Heart left ventricle (tissue), 16 donors: ENCODE results near the gene MTREX. TPM values are rescaled to one million over a fixed set of nuclear protein-coding genes. Genes with fewer than 3 reads are reported as not detected.

Experiments used
- ATAC-seq, 4 donors: fragments of 200-7000 bp; cut with Tn5 transposase; one replicate each; pipeline ENCODE4 v1.9.1; 2020 to 2022; ENCODE audit warnings: moderate library complexity in 4 of 4, mild to moderate bottlenecking in 3 of 4, moderate number of reproducible peaks in 1 of 4
- DNase-seq, 5 donors: peaks; one replicate each; pipeline ENCODE4 v3.0.0-alpha.2; 2020
- H3K27ac ChIP-seq, 12 donors: fragments of 200-600 bp; sonication (generic) in 4 of 12; one replicate each; pipeline versions ENCODE4 v1.5.0 to v1.8.0; 2016 to 2022; ENCODE audit warnings: mild to moderate bottlenecking in 2 of 12
- H3K27me3 ChIP-seq, 9 donors: fragments of 200-600 bp; sonication (generic) in 2 of 9; one replicate each; pipeline versions ENCODE4 v1.5.1 to v1.8.0; 2016 to 2022; ENCODE audit warnings: mild to moderate bottlenecking in 3 of 9
- H3K36me3 ChIP-seq, 9 donors: fragments of 200-600 bp; sonication (generic) in 2 of 9; one replicate each; pipeline versions ENCODE4 v1.5.0 to v1.8.0; 2018 to 2022; ENCODE audit warnings: mild to moderate bottlenecking in 2 of 9
- H3K4me1 ChIP-seq, 12 donors: fragments of 200-600 bp; sonication (generic) in 4 of 12; one replicate each; pipeline versions ENCODE4 v1.5.0 to v1.8.0; 2016 to 2022; ENCODE audit warnings: mild to moderate bottlenecking in 3 of 12
- H3K4me3 ChIP-seq, 12 donors: fragments of 200-600 bp; sonication (generic) in 4 of 12; one replicate each; pipeline versions ENCODE4 v1.5.0 to v1.8.0; 2017 to 2022; ENCODE audit warnings: mild to moderate bottlenecking in 9 of 12, moderate library complexity in 4 of 12
- H3K9me3 ChIP-seq, 12 donors: fragments of 200-600 bp; sonication (generic) in 4 of 12; one replicate each; pipeline versions ENCODE4 v1.5.0 to v1.8.0; 2016 to 2022; ENCODE audit warnings: mild to moderate bottlenecking in 1 of 12
- POLR2A ChIP-seq, 2 donors: fragments of 450-650 bp; IDR thresholded peaks; one replicate each; pipeline ENCODE4 v1.6.1; 2017; ENCODE audit warnings: antibody characterized with exemption in 2 of 2, mild to moderate bottlenecking in 2 of 2, moderate library complexity in 2 of 2
- WGBS, 4 donors: extraction: QIAGEN DNeasy Blood & Tissue Kit in 2 of 4; methylation state at CpG; one replicate each; pipeline versions ENCODE4 v1.1.5 to v1.1.7; 2013 to 2018; 5-methylcytosine and 5-hydroxymethylcytosine counted together
- intact Hi-C, 10 donors: fragments of 100-400 bp; cut with DNase I; formaldehyde crosslinking; loops; one replicate each; pipeline versions ENCODE4 v1.11.1 to v1.14.2; 2022
- polyA plus RNA-seq, 2 donors: library from polyadenylated mRNA; stranded (reverse); fragments of 200-250 nt; gene quantifications; one replicate each; pipeline ENCODE4 v1.2.3, GENCODE V29; 2013
- total RNA-seq, 9 donors: library from RNA; depleted of rRNA in 2 of 9; stranded (reverse); fragments of >200 nt in 2 of 9; fragmentation: NEBNext Ultra II Directional in 3 of 9; extraction: Animal tissue kit (Norgen Biotek cat#: 25700) in 3 of 9; gene quantifications; one replicate each; pipeline versions ENCODE4 v1.1.0 to v1.2.4, GENCODE V29; 2016 to 2023
- TF ChIP-seq, protein P1 (sequence below), 12 donors: fragments of 200-600 bp; sonication (generic) in 4 of 12; IDR thresholded peaks; one replicate each; pipeline versions ENCODE4 v1.5.0 to v1.8.0; 2018 to 2022; ENCODE audit warnings: antibody characterized with exemption in 12 of 12, mild to moderate bottlenecking in 5 of 12
- donor health status: ischemic (EF 13 %, LVEDD 7.1; RV severe dilation, severe dysfunction).
- donor health status: healthy with polysubstance abuse.
- donor health status: DM: no; HTN: yes; CAD: no.
- donor health status: DM: no; HTN: no; CAD: no.
- donor health status: ischemic (EF 25% LVEDD 6.9; RV normal size, moderate dysfunction).
- donor health status: ischemic (EF 25% LVEDD 5.7; RV mildly dilated, moderate dysfunction).
- donor health status: healthy.
- donor health status: DM: yes; HTN: yes; CAD: no.
- donor health status: ischemic (EF 35%, LVEDD 5.7; RV mildly dilated, moderate dysfunction).
- donor health status: nonischemic (EF 11% LVEDD 7.7; RV severe dilation, severe dysfunction).
- donor health status: DM: yes; HTN: yes; CAD: no.
- donor health status: PGD.
- donor health status: ischemic (EF 29% LVEDD 5.4; RV normal size, mild dysfunction).
- donor health status: nonischemic (EF 23%, LVEDD 6.1; RV moderate dilation, normal function).

MTREX gene
- total and polyA plus RNA-seq, 11 donors: 18.4 to 68.8 (median 57.3) TPM

DNA sequence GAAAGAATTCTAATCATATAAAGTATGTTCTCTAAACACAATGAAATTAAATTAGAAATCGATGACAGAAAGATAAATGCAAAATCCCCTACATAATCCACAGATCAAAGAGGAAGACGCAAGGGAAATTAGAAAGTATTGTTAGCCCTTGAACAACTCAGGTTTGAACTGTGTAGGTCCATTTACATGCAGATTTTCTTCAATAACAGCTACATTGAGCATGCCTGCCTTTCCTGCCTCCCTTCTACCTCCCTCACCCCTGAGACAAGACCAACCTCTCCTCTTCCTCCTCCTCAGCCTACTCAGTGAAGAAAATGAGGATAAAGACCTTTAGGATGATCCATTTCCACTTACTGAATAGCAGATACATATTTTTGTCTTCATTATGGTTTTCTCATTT, 151.8 kb downstream of the MTREX start:
- ATAC-seq (no peak), DNase-seq (no peak)
- Histone ChIP-seq H3K27me3 (no peaks in the 10 kb centered on the region), H3K36me3 (peaks cover 0 to 34% (median 12%) of the 10 kb centered on the region in 9 donors), H3K9me3 (no peaks in the 10 kb centered on the region), H3K4me3 (no peak overlapping the region), H3K4me1 (peaks cover 0 to 34% (median 8%) of the 10 kb centered on the region in 12 donors), H3K27ac (no peak overlapping the region)
- no peak for TF ChIP-seq POLR2A (IDR thresholded peaks at IDR 0.05)
- TF ChIP-seq, protein P1, sequence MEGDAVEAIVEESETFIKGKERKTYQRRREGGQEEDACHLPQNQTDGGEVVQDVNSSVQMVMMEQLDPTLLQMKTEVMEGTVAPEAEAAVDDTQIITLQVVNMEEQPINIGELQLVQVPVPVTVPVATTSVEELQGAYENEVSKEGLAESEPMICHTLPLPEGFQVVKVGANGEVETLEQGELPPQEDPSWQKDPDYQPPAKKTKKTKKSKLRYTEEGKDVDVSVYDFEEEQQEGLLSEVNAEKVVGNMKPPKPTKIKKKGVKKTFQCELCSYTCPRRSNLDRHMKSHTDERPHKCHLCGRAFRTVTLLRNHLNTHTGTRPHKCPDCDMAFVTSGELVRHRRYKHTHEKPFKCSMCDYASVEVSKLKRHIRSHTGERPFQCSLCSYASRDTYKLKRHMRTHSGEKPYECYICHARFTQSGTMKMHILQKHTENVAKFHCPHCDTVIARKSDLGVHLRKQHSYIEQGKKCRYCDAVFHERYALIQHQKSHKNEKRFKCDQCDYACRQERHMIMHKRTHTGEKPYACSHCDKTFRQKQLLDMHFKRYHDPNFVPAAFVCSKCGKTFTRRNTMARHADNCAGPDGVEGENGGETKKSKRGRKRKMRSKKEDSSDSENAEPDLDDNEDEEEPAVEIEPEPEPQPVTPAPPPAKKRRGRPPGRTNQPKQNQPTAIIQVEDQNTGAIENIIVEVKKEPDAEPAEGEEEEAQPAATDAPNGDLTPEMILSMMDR (IDR thresholded peaks at IDR 0.05): no peak
- 64 to 96% (median 94%) methylated on average over 2 of the region's 2 CpGs for WGBS, 4 donors
- intact Hi-C loops: no loop called here

DNA sequence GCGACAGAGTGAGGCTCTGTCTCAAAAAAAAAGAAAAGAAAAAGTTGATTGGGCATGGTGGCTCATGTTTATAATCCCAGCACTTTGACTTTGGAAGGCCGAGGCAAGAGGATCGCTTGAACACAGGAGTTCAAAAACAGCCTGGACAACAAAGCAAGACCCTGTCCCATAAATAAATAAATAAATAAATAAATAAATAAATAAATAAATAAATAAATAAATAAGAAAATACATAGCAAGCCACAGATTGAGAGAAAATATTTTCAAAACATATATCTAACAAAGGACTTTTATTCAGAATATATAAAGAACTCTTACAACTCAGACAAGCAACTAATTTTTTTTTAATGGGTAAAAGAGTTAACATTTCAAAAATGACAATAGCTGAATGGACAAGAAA, 155.8 kb downstream of the MTREX start:
- Histone ChIP-seq H3K27me3 (no peaks in the 10 kb centered on the region), H3K4me1 (peaks cover 0 to 42% (median 21%) of the 10 kb centered on the region in 12 donors), H3K9me3 (no peaks in the 10 kb centered on the region), H3K27ac (no peak overlapping the region), H3K36me3 (peaks cover 0 to 61% (median 43%) of the 10 kb centered on the region in 9 donors), H3K4me3 (no peak overlapping the region)
- ATAC-seq: no peak
- intact Hi-C loops: loop anchor here in 1 of 10 donors (10.0 kb wide), 1 partner anchor 131 kb away; no protein-coding TSS in a partner anchor
- WGBS, 4 donors: 88 to 96% (median 95%) methylated on average over 3 of the region's 3 CpGs
- no peak for TF ChIP-seq POLR2A (IDR thresholded peaks at IDR 0.05)
- TF ChIP-seq, protein P1 (IDR thresholded peaks at IDR 0.05): no peak
- no peak for DNase-seq

DNA sequence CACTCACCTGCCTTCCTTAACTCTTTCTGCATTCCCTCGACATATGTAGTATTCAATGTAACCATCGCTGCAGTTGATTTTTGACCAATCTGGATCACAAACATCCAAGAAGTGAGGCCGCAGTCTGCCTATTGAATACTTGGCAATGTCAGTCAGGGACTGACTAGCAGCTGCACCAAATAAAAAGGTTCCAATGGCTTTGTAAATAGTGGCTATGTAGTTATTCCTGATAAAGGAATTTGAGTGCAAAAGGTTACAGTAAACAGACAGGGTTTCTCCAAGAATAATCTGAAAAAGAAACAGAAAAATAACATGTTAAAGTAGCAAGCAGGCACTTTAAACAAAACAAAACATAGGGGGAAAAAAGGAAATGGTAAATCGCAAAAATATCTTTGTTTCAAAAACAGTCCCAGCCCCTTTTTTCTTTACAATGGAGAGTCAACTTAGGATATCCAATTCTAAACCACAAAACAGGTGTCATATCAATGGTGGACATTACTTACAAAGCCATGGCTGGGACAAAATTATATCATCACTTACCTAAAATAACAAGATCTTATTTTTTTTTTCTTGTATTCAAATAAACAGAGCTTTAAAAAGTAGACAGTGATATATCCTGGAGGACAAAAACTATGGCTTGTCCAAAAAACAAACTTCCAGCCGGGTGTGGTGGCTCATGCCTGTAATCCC, 160.2 kb downstream of the MTREX start:
- ATAC-seq (no peak), DNase-seq (no peak)
- WGBS, 4 donors: 62 to 71% (median 66%) methylated on average over 5 of the region's 5 CpGs
- H3K9me3 ChIP-seq: no peaks in the 10 kb centered on the region
- intact Hi-C loops: loop anchor here in 1 of 10 donors (5.0 to 10.0 kb wide), 2 partner anchors 39 to 127 kb away; no protein-coding TSS in a partner anchor
- TF ChIP-seq POLR2A (IDR thresholded peaks at IDR 0.05): no peak
- TF ChIP-seq, protein P1 (IDR thresholded peaks at IDR 0.05): no peak
- peak overlapping the region in 8 of 12 donors; percentile 2 to 61 (median 34) for H3K27ac ChIP-seq
- H3K27me3 ChIP-seq: no peaks in the 10 kb centered on the region
- peaks cover 0 to 40% (median 30%) of the 10 kb centered on the region in 12 donors for H3K4me1 ChIP-seq
- peaks cover 0 to 70% (median 43%) of the 10 kb centered on the region in 9 donors for H3K36me3 ChIP-seq
- no peak overlapping the region for H3K4me3 ChIP-seq

DNA sequence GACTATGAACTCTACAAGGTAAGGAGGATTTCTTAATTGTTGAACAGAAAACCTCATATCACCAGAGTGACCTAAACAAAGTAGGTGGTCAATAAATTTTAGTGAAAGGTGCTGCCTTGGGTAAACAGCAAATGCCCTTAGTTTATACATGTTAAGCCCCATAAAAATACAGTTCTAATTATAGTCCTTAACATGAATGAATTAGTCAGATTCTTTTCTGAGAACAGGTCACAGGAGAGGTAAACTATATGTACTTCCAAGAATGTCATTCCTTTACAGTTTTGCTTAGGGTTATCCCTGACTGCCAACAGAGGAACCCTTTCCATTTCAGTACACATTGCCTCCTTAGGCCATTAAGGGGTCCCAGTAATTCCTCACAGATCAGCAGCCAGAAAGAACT, 162.1 kb downstream of the MTREX start:
- no peak for DNase-seq
- no peaks in the 10 kb centered on the region for H3K27me3 ChIP-seq
- no peaks in the 10 kb centered on the region for H3K9me3 ChIP-seq
- peak overlapping the region in 1 of 12 donors; percentile 2 for H3K27ac ChIP-seq
- no peak for ATAC-seq
- H3K4me3 ChIP-seq: no peak overlapping the region
- TF ChIP-seq, protein P1 (IDR thresholded peaks at IDR 0.05): no peak
- TF ChIP-seq POLR2A (IDR thresholded peaks at IDR 0.05): no peak
- peaks cover 0 to 64% (median 28%) of the 10 kb centered on the region in 9 donors for H3K36me3 ChIP-seq
- H3K4me1 ChIP-seq: peaks cover 0 to 40% (median 30%) of the 10 kb centered on the region in 12 donors
- intact Hi-C loops: loop anchor here in 1 of 10 donors (5.0 to 10.0 kb wide), 2 partner anchors 37 to 125 kb away; no protein-coding TSS in a partner anchor
